ENCODE results near the gene HMX3. TPM values are rescaled to one million over a fixed set of nuclear protein-coding genes. Genes with fewer than 3 reads are reported as not detected.
A peak's percentile ranks its signal among the peaks of the same experiment; 100 is the strongest.

The HMX3 gene
- total RNA-seq, 1 experiment from 2014 or later = not detected

- Histone ChIP-seq H2BK15ac (ENCODE audit: low read depth, low read length) (no peak overlapping the region), H3K79me2 (ENCODE audit: insufficient read depth, low read length) (no peaks in the 10 kb centered on the region), H2BK5ac (ENCODE audit: insufficient read length, low read length) (no peak overlapping the region), H4K5ac (ENCODE audit: insufficient read length, low read depth, low read length) (no peak overlapping the region), H3K27ac (ENCODE audit: insufficient read length, low read depth, low read length) (no peak overlapping the region), H3K18ac (ENCODE audit: insufficient read length, low read depth, low read length) (no peak overlapping the region), H2BK120ac (ENCODE audit: low read depth, low read length, poor library complexity, severe bottlenecking) (no peak overlapping the region), H3K23ac (ENCODE audit: insufficient read length, low read depth, low read length) (no peak overlapping the region), H3K9me3 (ENCODE audit: control insufficient read depth, low read depth, low read length) (no peaks in the 10 kb centered on the region), H4K8ac (replicated peaks; ENCODE audit: insufficient read length, low read depth, low read length) (no peak overlapping the region), H2BK12ac (ENCODE audit: insufficient read length, low read depth, low read length) (no peak overlapping the region), H3K23me2 (ENCODE audit: insufficient read length, low read depth, low read length, poor library complexity, severe bottlenecking) (peaks cover 23% of the 10 kb centered on the region), H3K4ac (ENCODE audit: low read depth, low read length) (no peak overlapping the region), H3K4me1 (ENCODE audit: insufficient read depth, low read length) (peaks cover 4% of the 10 kb centered on the region), H4K20me1 (ENCODE audit: control insufficient read depth, insufficient read depth, insufficient read length) (no peaks in the 10 kb centered on the region), H3K4me2 (ENCODE audit: insufficient read depth, insufficient read length, low read length) (peak overlapping the region; percentile 30), H2BK20ac (ENCODE audit: low read depth, low read length, poor library complexity, severe bottlenecking) (no peak overlapping the region), H2AK5ac (ENCODE audit: insufficient read length, low read length) (no peak overlapping the region), H3T11ph (ENCODE audit: low read length) (no peak overlapping the region), H3K27me3 (ENCODE audit: insufficient read depth, low read length) (peaks cover 84% of the 10 kb centered on the region), H4K91ac (ENCODE audit: insufficient read length, low read depth, low read length) (no peak overlapping the region), H2AFZ (ENCODE audit: low read length) (no peak overlapping the region), H3K9ac (ENCODE audit: extremely low read depth, insufficient read length, low read length) (no peak overlapping the region), H3K56ac (ENCODE audit: insufficient read length, low read depth, low read length) (no peak overlapping the region), H3K14ac (ENCODE audit: insufficient read depth, low read length) (no peak overlapping the region), H3K79me1 (ENCODE audit: insufficient read depth, low read depth, low read length, poor library complexity, severe bottlenecking) (no peaks in the 10 kb centered on the region)
- no CpG with 5 or more reads among the region's 59 CpGs for WGBS (ENCODE audit: extremely low coverage, insufficient read length, low lambda C conversion rate)
- no peak for DNase-seq
- peaks cover 99% of the 10 kb centered on the region for H3K27me3 Mint-ChIP-seq (ENCODE audit: low read depth)
- peaks cover 0 to 2% of the 10 kb centered on the region in 2 experiments; a peak in 2 of 5 replicates for H3K9me3 Mint-ChIP-seq
- no peak for TF ChIP-seq CTCF (conservative IDR thresholded peaks at IDR 0.05)
- H3K4me1 Mint-ChIP-seq = peaks cover 32 to 61% of the 10 kb centered on the region in 2 experiments
- peaks cover 0 to 10% (median 0%) of the 10 kb centered on the region in 3 experiments; a peak in 3 of 7 replicates for H3K36me3 Mint-ChIP-seq (ENCODE audit: insufficient read depth in 1 of 3, low read depth in 3 of 3)
- H3K27ac Mint-ChIP-seq = no peak overlapping the region
- H3K4me3 Mint-ChIP-seq = peak overlapping the region in 1 of 2 experiments; percentile 80; a peak in 3 of 5 replicates
Observed at GRCh38 chr10:123146013-123146893, 10.5 kb downstream of the HMX3 start.
